OCI-LY3 (cell line): ENCODE data around the gene GPR119.

Experiments used
- EZH2phosphoT487 ChIP-seq: fragments of 200-600 bp; shearing (Covaris generic); IDR thresholded peaks from 2 replicates; pipeline ENCODE4 v1.6.1; 2018; ENCODE audit warnings: antibody characterized with exemption, mixed run types, low read depth
- TF ChIP-seq, protein P1 (sequence below): fragments of 200-600, 300-600 bp; sonication (generic); IDR thresholded peaks from 2 replicates; pipeline ENCODE4 v1.5.1; 2014; ENCODE audit warnings: antibody characterized with exemption, low read length, low read depth

DNA sequence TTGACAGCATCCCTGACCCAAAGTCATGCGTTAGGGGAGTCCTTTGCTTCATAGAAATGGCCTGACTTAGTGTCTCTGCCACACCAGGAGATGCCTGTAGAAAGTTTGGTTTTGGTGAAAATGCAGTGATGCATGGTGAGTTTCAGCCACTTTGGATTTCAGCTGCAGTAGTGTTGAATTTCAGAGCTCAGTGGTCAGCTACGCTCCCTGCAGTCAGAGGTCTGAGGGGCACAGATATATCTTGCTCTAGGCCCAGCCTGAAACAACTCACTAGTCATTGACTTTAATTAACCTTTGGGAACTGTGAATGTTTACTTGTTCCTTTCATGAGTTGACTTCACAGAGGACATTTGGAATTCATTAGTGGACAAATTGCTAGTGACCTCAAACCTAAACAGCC lies 33.8 kb upstream of the GPR119 start:
- TF ChIP-seq, protein P1, sequence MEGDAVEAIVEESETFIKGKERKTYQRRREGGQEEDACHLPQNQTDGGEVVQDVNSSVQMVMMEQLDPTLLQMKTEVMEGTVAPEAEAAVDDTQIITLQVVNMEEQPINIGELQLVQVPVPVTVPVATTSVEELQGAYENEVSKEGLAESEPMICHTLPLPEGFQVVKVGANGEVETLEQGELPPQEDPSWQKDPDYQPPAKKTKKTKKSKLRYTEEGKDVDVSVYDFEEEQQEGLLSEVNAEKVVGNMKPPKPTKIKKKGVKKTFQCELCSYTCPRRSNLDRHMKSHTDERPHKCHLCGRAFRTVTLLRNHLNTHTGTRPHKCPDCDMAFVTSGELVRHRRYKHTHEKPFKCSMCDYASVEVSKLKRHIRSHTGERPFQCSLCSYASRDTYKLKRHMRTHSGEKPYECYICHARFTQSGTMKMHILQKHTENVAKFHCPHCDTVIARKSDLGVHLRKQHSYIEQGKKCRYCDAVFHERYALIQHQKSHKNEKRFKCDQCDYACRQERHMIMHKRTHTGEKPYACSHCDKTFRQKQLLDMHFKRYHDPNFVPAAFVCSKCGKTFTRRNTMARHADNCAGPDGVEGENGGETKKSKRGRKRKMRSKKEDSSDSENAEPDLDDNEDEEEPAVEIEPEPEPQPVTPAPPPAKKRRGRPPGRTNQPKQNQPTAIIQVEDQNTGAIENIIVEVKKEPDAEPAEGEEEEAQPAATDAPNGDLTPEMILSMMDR = no peak
- no peak for TF ChIP-seq EZH2phosphoT487
